ENCODE data around the gene CNOT3.
"Not testable (repeated sequence)": the region's sequence is repeated elsewhere in the genome, so short reads cannot be mapped to it uniquely, and the experiment has no call there.

CNOT3 gene

GRCh38 chr19:54151362-54152035 is 13.9 kb downstream of the CNOT3 start:
- no peak for DNase-seq

- DNase-seq = no peak
Observed at GRCh38 chr19:54152267-54152666, 14.7 kb downstream of the CNOT3 start.

- no peak for DNase-seq
Observed at GRCh38 chr19:54152878-54153524, 15.4 kb downstream of the CNOT3 start.

GRCh38 chr19:54153731-54154326 is 16.3 kb downstream of the CNOT3 start:
- DNase-seq = no peak

- DNase-seq = no peak
Observed at GRCh38 chr19:54154603-54155345, 17.2 kb downstream of the CNOT3 start.

GRCh38 chr19:54155694-54156093 is 18.1 kb downstream of the CNOT3 start:
- no peak for DNase-seq

- DNase-seq = no peak
Observed at GRCh38 chr19:54156490-54156889, 18.9 kb downstream of the CNOT3 start.

- no peak for DNase-seq
Observed at GRCh38 chr19:54156953-54157352, 19.4 kb downstream of the CNOT3 start.

GRCh38 chr19:54158812-54159351 is 21.3 kb downstream of the CNOT3 start:
- DNase-seq = no peak

GRCh38 chr19:54159352-54160181 is 22.0 kb downstream of the CNOT3 start, which contains the start of gene LENG1:
LENG1 (minus strand) TSS chr19:54159721; CDS start chr19:54159695, 26 bp downstream.
- DNase-seq = peak; percentile 100

GRCh38 chr19:54160182-54160811 is 22.7 kb downstream of the CNOT3 start:
- no peak for DNase-seq

GRCh38 chr19:54160854-54161253 is 23.3 kb downstream of the CNOT3 start:
- DNase-seq = no peak

GRCh38 chr19:54162241-54162805 is 24.8 kb downstream of the CNOT3 start:
- peak; percentile 59 to 76 for DNase-seq

- DNase-seq = no peak
Observed at GRCh38 chr19:54162884-54163283, 25.3 kb downstream of the CNOT3 start.

GRCh38 chr19:54164369-54165068 is 27.0 kb downstream of the CNOT3 start:
- no peak for DNase-seq

- no peak for DNase-seq
Observed at GRCh38 chr19:54165222-54165621, 27.7 kb downstream of the CNOT3 start.

GRCh38 chr19:54168174-54168917 is 30.8 kb downstream of the CNOT3 start:
- DNase-seq = peak; percentile 70 to 80

GRCh38 chr19:54169149-54169740 is 31.7 kb downstream of the CNOT3 start:
- no peak for DNase-seq

- not testable (repeated sequence) for DNase-seq
Observed at GRCh38 chr19:54171736-54172431, 34.3 kb downstream of the CNOT3 start.
